SU-DHL-6 (cell line): ENCODE data around the gene ZDHHC11B.
"Not testable (repeated sequence)": the region's sequence is repeated elsewhere in the genome, so short reads cannot be mapped to it uniquely, and the experiment has no call there.

ENCODE experiments used
- H2AFZ ChIP-seq: fragments of 200-600 bp; sonication (generic); 2 replicates; pipeline ENCODE4 v1.6.1; 2014; ENCODE audit warnings: low read depth, mild to moderate bottlenecking, moderate library complexity, mixed read lengths, antibody characterized with exemption, low read length; ENCODE audit not compliant: severe bottlenecking
- H3F3A ChIP-seq: fragments of 200-600 bp; shearing (Covaris generic); 2 replicates; pipeline ENCODE4 v1.6.0; 2016; ENCODE audit warnings: antibody characterized with exemption, mild to moderate bottlenecking; ENCODE audit not compliant: insufficient read depth
- H3K27ac ChIP-seq: fragments of 200-600 bp; sonication (generic); 2 replicates; pipeline ENCODE4 v1.5.1; 2016; ENCODE audit warnings: low read depth, mild to moderate bottlenecking, low read length, moderate library complexity, mixed read lengths
- H3K27me3 ChIP-seq: fragments of 200-600 bp; sonication (generic), shearing (Covaris generic); 2 replicates; pipeline ENCODE4 v1.6.0; 2014; ENCODE audit warnings: mild to moderate bottlenecking, low read length
- H3K36me3 ChIP-seq: fragments of 200-600 bp; sonication (generic); 2 replicates; pipeline ENCODE4 v1.6.1; 2014; ENCODE audit warnings: mild to moderate bottlenecking, low read length, mixed read lengths
- H3K4me2 ChIP-seq: fragments of 300-600, 200-600 bp; shearing (Covaris generic), sonication (generic); 2 replicates; pipeline ENCODE4 v1.6.0; 2014; ENCODE audit warnings: low read length, low read depth, mild to moderate bottlenecking; ENCODE audit not compliant: poor library complexity, severe bottlenecking
- H3K4me3 ChIP-seq: fragments of 200-600 bp; sonication (generic); 2 replicates; pipeline ENCODE4 v1.5.1; 2014; ENCODE audit warnings: antibody characterized with exemption, low read length, mild to moderate bottlenecking, mixed read lengths; ENCODE audit not compliant: insufficient read depth, poor library complexity, severe bottlenecking
- H3K79me2 ChIP-seq: fragments of 200-600 bp; sonication (generic); 2 replicates; pipeline ENCODE4 v1.6.1; 2014; ENCODE audit warnings: mild to moderate bottlenecking, low read length, moderate library complexity; ENCODE audit not compliant: insufficient read depth
- H3K9ac ChIP-seq: fragments of 200-600 bp; sonication (generic); 2 replicates; pipeline ENCODE4 v1.7.0; 2014; ENCODE audit warnings: mild to moderate bottlenecking, low read length
- H3K9me2 ChIP-seq: fragments of 200-600 bp; sonication (generic); replicated peaks from 2 replicates; pipeline ENCODE4 v1.6.1; 2014; ENCODE audit warnings: low read length; ENCODE audit not compliant: insufficient read depth
- H3K9me3 ChIP-seq: fragments of 200-600 bp; sonication (generic); 2 replicates; pipeline ENCODE4 v1.6.1; 2014; ENCODE audit warnings: low read length, mixed read lengths; ENCODE audit not compliant: insufficient read depth
- H4K20me1 ChIP-seq: fragments of 200-600 bp; sonication (generic); 2 replicates; pipeline ENCODE4 v1.6.1; 2014; ENCODE audit warnings: low read depth, mild to moderate bottlenecking, antibody characterized with exemption, low read length, moderate library complexity, mixed read lengths

Gene ZDHHC11B

DNA sequence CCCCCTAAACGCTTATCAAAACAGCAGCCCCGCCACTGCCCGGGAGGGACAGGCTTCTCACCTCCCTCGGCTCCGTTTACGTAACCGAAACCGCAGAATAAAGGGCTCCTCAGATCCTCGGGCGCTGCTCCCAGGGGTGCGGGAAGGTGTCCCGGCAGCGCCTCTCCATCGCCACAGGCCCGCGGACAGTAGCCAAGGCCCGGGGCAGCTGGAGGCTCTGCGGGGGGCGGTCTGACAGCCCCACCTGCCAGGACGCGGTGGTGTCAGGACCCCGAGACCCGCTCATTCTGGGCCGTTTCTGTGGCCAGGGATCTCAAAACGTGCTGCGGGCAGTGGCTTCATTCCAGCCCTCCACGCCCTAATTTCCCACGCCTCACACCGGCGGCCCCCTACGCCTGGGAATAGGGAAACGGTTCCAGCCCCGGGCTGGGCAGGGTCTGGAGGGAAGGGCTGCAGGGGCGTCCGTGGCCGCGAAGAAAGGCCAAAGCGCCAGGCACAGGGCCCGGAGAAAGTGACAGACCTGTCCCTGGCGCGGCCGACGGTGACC is 575 bp downstream of the ZDHHC11B start:
- not testable (repeated sequence) for H3K27ac ChIP-seq, H3K79me2 ChIP-seq, H3K9me2 ChIP-seq, H3K36me3 ChIP-seq, H4K20me1 ChIP-seq, H2AFZ ChIP-seq, H3K4me3 ChIP-seq, H3F3A ChIP-seq, H3K27me3 ChIP-seq, H3K9me3 ChIP-seq
- Histone ChIP-seq H3K9ac (0 out of 2 replicates have a peak overlapping the region, but pooled peaks have one; percentile 18), H3K4me2 (peak overlapping the region; percentile 18)

DNA sequence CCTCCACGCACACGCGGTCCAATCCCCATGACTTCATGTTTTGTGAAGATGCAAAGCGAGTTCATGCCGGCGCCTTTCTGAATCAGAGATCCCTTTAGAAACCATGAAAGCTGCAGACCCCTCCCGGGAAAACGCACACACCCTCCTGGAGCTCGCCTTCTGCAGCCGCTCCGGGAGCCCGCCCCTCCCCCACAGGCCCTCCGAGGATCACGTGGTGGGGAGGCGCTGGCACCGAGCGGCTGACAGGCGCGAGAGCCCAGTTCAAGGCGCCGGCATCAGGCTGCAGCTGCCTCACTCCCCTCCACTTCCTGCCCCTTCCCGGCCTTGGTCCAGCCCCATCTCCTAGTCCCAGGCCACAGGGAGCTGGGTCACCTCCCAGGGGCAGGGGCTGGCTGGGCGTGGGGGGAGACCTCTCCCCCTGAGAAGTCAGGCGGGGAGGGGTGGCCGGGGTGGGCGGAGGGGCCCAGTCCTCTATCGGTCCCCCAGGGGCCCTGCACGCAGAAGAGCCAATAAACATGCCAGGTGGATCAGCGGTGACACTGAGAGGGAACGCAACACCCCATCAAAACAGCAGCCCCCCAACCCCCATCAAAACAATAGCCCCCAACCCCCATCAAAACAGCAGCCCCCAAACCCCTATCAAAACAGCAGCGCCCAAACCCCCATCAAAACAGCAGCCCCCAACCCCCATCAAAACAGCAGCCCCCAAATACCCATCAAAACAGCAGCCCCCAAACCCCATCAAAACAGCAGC is 1.3 kb downstream of the ZDHHC11B start:
- not testable (repeated sequence) for H3K4me3 ChIP-seq, H3K4me2 ChIP-seq

DNA sequence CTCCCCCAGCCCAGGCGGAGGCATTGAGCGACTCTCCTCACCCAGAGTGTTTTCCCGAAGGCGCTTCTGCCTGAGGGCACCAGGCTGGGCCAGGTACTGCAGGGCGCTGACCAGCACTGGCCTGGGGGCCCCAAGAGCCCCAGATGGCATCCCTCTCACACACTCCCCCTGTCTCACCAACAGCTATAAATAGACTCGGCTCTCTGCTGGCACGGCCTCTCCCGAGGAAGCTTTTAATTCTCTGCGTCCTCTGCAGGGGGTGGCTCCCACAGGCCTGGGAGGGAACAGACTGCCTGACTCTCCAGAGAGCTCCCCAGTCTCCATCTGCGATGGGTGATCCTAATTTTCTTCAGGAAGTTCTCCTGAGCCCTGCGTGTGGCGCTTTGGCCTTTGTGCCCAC is 2.2 kb downstream of the ZDHHC11B start:
- H3K4me2 ChIP-seq, H2AFZ ChIP-seq, H4K20me1 ChIP-seq, H3K4me3 ChIP-seq, H3F3A ChIP-seq, H3K79me2 ChIP-seq, H3K9me2 ChIP-seq, H3K9ac ChIP-seq, H3K27me3 ChIP-seq, H3K9me3 ChIP-seq, H3K36me3 ChIP-seq, H3K27ac ChIP-seq: not testable (repeated sequence)

More for the DNA sequence above, 1.3 kb downstream of the ZDHHC11B start:
- not testable (repeated sequence) for H3K36me3 ChIP-seq, H3K9ac ChIP-seq, H4K20me1 ChIP-seq, H3F3A ChIP-seq, H3K27ac ChIP-seq, H3K9me2 ChIP-seq, H3K27me3 ChIP-seq, H2AFZ ChIP-seq, H3K9me3 ChIP-seq, H3K79me2 ChIP-seq

DNA sequence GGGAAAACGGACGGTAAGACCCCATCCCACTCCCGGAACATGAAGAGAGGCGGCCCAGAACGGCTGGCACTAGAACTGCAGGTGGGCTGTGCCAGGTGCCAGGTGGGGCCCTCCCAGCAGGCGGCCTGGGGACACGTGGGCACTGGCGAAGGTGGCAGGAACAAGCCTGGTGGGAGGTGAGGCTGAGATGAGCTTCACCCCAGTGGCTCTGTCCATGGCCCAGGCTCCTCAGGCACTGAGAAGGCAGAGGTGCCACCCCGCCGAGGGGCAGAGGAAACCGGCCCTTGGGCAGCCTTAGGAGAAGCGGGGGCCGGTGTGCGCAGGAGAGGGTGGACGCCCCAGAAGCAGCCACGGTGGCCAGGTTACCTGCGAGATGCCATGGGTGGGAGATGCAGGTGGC is 4.0 kb downstream of the ZDHHC11B start:
- not testable (repeated sequence) for H3K27me3 ChIP-seq, H3K79me2 ChIP-seq, H3K4me2 ChIP-seq, H3K36me3 ChIP-seq, H2AFZ ChIP-seq, H4K20me1 ChIP-seq, H3K4me3 ChIP-seq, H3K9me2 ChIP-seq, H3F3A ChIP-seq, H3K27ac ChIP-seq, H3K9ac ChIP-seq, H3K9me3 ChIP-seq

- H3K27me3 ChIP-seq, H3K9me3 ChIP-seq, H3K4me2 ChIP-seq, H3K4me3 ChIP-seq, H3K36me3 ChIP-seq, H3K79me2 ChIP-seq, H2AFZ ChIP-seq, H3K27ac ChIP-seq, H4K20me1 ChIP-seq, H3K9me2 ChIP-seq, H3F3A ChIP-seq, H3K9ac ChIP-seq: not testable (repeated sequence)
Measured at GRCh38 chr5:778967-779366, 5.6 kb downstream of the ZDHHC11B start.

- not testable (repeated sequence) for H3K27me3 ChIP-seq, H4K20me1 ChIP-seq, H3K9me3 ChIP-seq, H3K27ac ChIP-seq, H3K4me2 ChIP-seq, H3K4me3 ChIP-seq, H3K9ac ChIP-seq, H3K9me2 ChIP-seq, H2AFZ ChIP-seq, H3K79me2 ChIP-seq, H3K36me3 ChIP-seq, H3F3A ChIP-seq
Measured at GRCh38 chr5:778421-778820, 6.1 kb downstream of the ZDHHC11B start.
